Naive thymus-derived CD8-positive, alpha-beta T cell (primary cell): ENCODE measurements around the gene RGS3. TPM values are rescaled to one million over a fixed set of nuclear protein-coding genes. Genes with fewer than 3 reads are reported as not detected.

ENCODE experiments used
- ATAC-seq, 2 donors: fragments of 150-1000 bp; cut with Tn5 transposase in 1 of 2; sonication (Bioruptor Pico), chemical (Tn5 transposase) in 1 of 2; 1 replicate in 1 of 2; 2 replicates in 1 of 2; pipeline ENCODE4 v1.10.0; 2021; ENCODE audit warnings: mild to moderate bottlenecking in 2 of 2, moderate library complexity in 2 of 2
- POLR2A ChIA-PET: fragments of 350-600 bp; sonication (Branson Sonifier 250); formaldehyde crosslinking; loops from one replicate; lab custom pipeline; 2021; ENCODE audit warnings: antibody characterized with exemption; lab: Charles Lee
- DNase-seq, 10 donors: peaks; one replicate each; pipeline versions ENCODE4 v3.0.0 to v3.0.0-alpha.2; 2020 to 2022
- H3K27ac Mint-ChIP-seq, 10 donors: one replicate each; pipeline ENCODE4 v1.8.0; 2020 to 2022; ENCODE audit warnings: mild to moderate bottlenecking in 10 of 10, mixed read lengths in 10 of 10, moderate library complexity in 4 of 10, inconsistent platforms in 1 of 10
- H3K27me3 Mint-ChIP-seq, 5 donors: one replicate each; pipeline ENCODE4 v1.8.0; 2021 to 2022; ENCODE audit warnings: mixed read lengths in 5 of 5
- H3K36me3 Mint-ChIP-seq, 3 donors: one replicate each; pipeline ENCODE4 v1.8.0; 2020 to 2022; ENCODE audit warnings: mixed read lengths in 3 of 3, mild to moderate bottlenecking in 2 of 3, inconsistent platforms in 1 of 3
- H3K4me1 Mint-ChIP-seq, 4 donors: one replicate each; pipeline ENCODE4 v1.8.0; 2021 to 2022; ENCODE audit warnings: mixed read lengths in 4 of 4
- H3K4me3 Mint-ChIP-seq, 10 donors: one replicate each; pipeline ENCODE4 v1.8.0; 2020 to 2022; ENCODE audit warnings: mild to moderate bottlenecking in 10 of 10, mixed read lengths in 10 of 10, moderate library complexity in 6 of 10, inconsistent platforms in 1 of 10
- H3K9me3 Mint-ChIP-seq, 9 donors: one replicate each; pipeline ENCODE4 v1.8.0; 2020 to 2022; ENCODE audit warnings: mixed read lengths in 9 of 9, mild to moderate bottlenecking in 3 of 9, inconsistent platforms in 1 of 9, moderate library complexity in 1 of 9
- polyA plus RNA-seq, 3 donors: library from polyadenylated mRNA; unstranded; fragments of 300-500 nt; fragmentation: Illumina TruSeq; gene quantifications; one replicate each; pipeline ENCODE4 v1.2.3, GENCODE V29; 2021
- total RNA-seq, 8 experiments: library from RNA in 2 of 8; stranded (reverse) in 2 of 8; gene quantifications; one replicate each; pipeline ENCODE4 v1.2.3 and lab custom pipeline; 2021 to 2026

RGS3 gene
- total and polyA plus RNA-seq, 5 experiments from 2014 or later, result 17.9 to 33.4 (median 27.8) TPM

- no peak for ATAC-seq
- no peak for DNase-seq
- H3K27ac Mint-ChIP-seq, result peak overlapping the region in 9 of 10 donors; percentile 74 to 98 (median 96)
- H3K9me3 Mint-ChIP-seq, result no peaks in the 10 kb centered on the region
- H3K36me3 Mint-ChIP-seq, result peaks cover 0 to 60% (median 18%) of the 10 kb centered on the region in 3 donors
- no peaks in the 10 kb centered on the region for H3K27me3 Mint-ChIP-seq
- POLR2A ChIA-PET, result interaction anchor here (1.4 to 1.9 kb wide), 2 partner anchors 10 to 15 kb away, joined by 4 to 5 read pairs; no protein-coding TSS in a partner anchor
- peaks cover 35 to 84% (median 64%) of the 10 kb centered on the region in 4 donors for H3K4me1 Mint-ChIP-seq
- H3K4me3 Mint-ChIP-seq, result peak overlapping the region in 5 of 10 donors; percentile 5 to 91 (median 69)
Observed at GRCh38 chr9:113528088-113528487, 64.6 kb downstream of the RGS3 start.

DNA sequence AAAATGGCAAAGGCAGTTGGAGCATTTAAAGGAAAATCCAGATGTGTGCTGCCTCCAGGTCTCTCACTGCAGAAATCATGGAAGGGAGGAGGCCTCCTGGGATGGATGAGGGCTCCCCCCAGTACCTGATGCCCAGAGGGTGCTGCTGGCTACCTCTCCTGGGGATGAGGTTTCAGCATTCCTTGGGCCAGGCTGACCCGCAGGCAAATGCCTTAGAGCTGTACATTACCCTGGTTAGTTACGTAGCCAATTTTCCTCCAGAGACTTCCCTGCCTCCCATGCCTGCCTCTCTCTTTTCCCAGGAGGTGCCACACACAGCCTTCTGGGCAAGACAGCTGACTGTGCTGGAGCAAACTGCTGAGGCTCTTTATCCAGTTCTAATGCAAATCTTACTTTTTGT is 65.3 kb downstream of the RGS3 start:
- Mint-ChIP-seq H3K4me3 (peak overlapping the region in 1 of 10 donors; percentile 26), H3K27me3 (no peaks in the 10 kb centered on the region), H3K9me3 (no peaks in the 10 kb centered on the region), H3K4me1 (peaks cover 35 to 80% (median 58%) of the 10 kb centered on the region in 4 donors), H3K36me3 (peaks cover 0 to 63% (median 21%) of the 10 kb centered on the region in 3 donors), H3K27ac (peak overlapping the region; percentile 14 to 97 (median 59))
- ATAC-seq (no peak), DNase-seq (no peak)
- POLR2A ChIA-PET, result interaction anchor here (1.4 to 1.9 kb wide), 2 partner anchors 10 to 16 kb away, joined by 4 to 5 read pairs; no protein-coding TSS in a partner anchor

- ATAC-seq, result no peak
- POLR2A ChIA-PET, result interaction anchor here (0.6 to 1.9 kb wide), 2 partner anchors 9 to 11 kb away, joined by 5 read pairs; no protein-coding TSS in a partner anchor
- peaks cover 30 to 78% (median 52%) of the 10 kb centered on the region in 4 donors for H3K4me1 Mint-ChIP-seq
- no peaks in the 10 kb centered on the region for H3K9me3 Mint-ChIP-seq
- no peak overlapping the region for H3K4me3 Mint-ChIP-seq
- H3K27me3 Mint-ChIP-seq, result no peaks in the 10 kb centered on the region
- no peak for DNase-seq
- peaks cover 0 to 62% (median 23%) of the 10 kb centered on the region in 3 donors for H3K36me3 Mint-ChIP-seq
- peak overlapping the region; percentile 19 to 89 (median 61) for H3K27ac Mint-ChIP-seq
Observed at GRCh38 chr9:113529336-113530009, 65.9 kb downstream of the RGS3 start.

- Mint-ChIP-seq H3K27me3 (no peaks in the 10 kb centered on the region), H3K4me1 (peaks cover 25 to 72% (median 46%) of the 10 kb centered on the region in 4 donors), H3K36me3 (peaks cover 0 to 62% (median 23%) of the 10 kb centered on the region in 3 donors), H3K27ac (peak overlapping the region in 8 of 10 donors; percentile 60 to 92 (median 68)), H3K4me3 (no peak overlapping the region), H3K9me3 (no peaks in the 10 kb centered on the region)
- POLR2A ChIA-PET, result interaction anchor here (0.6 to 1.0 kb wide), 2 partner anchors 10 to 25 kb away, joined by 3 to 5 read pairs; no protein-coding TSS in a partner anchor
- ATAC-seq, result no peak
- DNase-seq, result no peak
Observed at GRCh38 chr9:113530022-113530635, 66.6 kb downstream of the RGS3 start.

DNA sequence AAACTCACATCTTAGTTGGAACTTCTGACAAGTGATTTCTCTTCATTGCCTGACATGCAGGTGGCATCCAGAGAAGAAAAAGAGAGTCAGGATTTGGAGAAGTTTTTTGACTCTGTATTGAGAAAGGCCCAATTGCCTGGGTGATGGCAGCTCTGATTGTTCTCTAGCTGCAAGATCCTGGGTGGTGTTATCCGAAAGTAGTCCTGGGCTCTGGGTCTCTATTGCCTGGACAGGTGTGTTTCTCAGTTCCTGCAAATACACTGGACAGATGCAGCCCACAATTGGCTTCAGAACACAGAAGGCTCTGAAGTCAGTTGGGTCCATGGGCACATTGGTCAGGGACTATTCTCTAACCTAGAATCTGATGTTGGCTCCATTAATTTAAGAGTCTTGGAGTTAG is 67.4 kb downstream of the RGS3 start:
- Mint-ChIP-seq H3K4me1 (peaks cover 23 to 70% (median 39%) of the 10 kb centered on the region in 4 donors), H3K36me3 (peaks cover 0 to 65% (median 20%) of the 10 kb centered on the region in 3 donors), H3K4me3 (no peak overlapping the region), H3K27me3 (no peaks in the 10 kb centered on the region), H3K9me3 (no peaks in the 10 kb centered on the region), H3K27ac (peak overlapping the region in 7 of 10 donors; percentile 22 to 75 (median 41))
- no peak for ATAC-seq
- no peak for DNase-seq
- POLR2A ChIA-PET, result interaction anchor here (1.0 to 1.8 kb wide), 2 partner anchors 8 to 26 kb away, joined by 3 to 4 read pairs; no protein-coding TSS in a partner anchor

- no peak for ATAC-seq
- H3K27me3 Mint-ChIP-seq, result no peaks in the 10 kb centered on the region
- H3K36me3 Mint-ChIP-seq, result peaks cover 0 to 72% (median 22%) of the 10 kb centered on the region in 3 donors
- peak overlapping the region in 9 of 10 donors; percentile 10 to 75 (median 47) for H3K27ac Mint-ChIP-seq
- POLR2A ChIA-PET, result interaction anchor here (1.0 to 1.8 kb wide), 2 partner anchors 9 to 14 kb away, joined by 3 to 4 read pairs; no protein-coding TSS in a partner anchor
- DNase-seq, result no peak
- H3K4me1 Mint-ChIP-seq, result peaks cover 22 to 60% (median 33%) of the 10 kb centered on the region in 4 donors
- no peak overlapping the region for H3K4me3 Mint-ChIP-seq
- H3K9me3 Mint-ChIP-seq, result no peaks in the 10 kb centered on the region
Observed at GRCh38 chr9:113531919-113532808, 68.6 kb downstream of the RGS3 start.

DNA sequence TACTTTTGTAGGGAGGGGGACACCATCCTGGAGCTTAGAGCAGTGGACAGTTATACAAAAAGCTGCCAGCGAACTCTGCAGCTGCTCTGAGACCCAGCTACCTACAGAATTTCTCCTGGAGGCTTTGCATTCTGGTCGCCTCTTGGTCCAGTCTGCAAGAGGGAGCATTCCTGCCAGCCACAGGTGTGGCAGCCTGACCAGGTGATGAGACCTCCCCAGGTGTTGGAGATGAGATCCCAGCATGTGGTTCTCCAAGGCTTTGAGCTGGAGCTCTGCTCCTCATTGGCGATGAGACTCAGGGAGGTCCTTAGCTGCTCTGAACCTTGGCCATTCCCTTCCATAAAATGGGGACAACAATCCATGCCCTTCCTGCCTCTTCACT is 69.3 kb downstream of the RGS3 start:
- no peaks in the 10 kb centered on the region for H3K9me3 Mint-ChIP-seq
- H3K4me3 Mint-ChIP-seq, result no peak overlapping the region
- POLR2A ChIA-PET, result interaction anchor here (1.2 to 1.8 kb wide), 3 partner anchors 8 to 12 kb away, joined by 3 to 4 read pairs (median 3); no protein-coding TSS in a partner anchor
- DNase-seq (no peak), ATAC-seq (no peak)
- H3K36me3 Mint-ChIP-seq, result peaks cover 0 to 75% (median 24%) of the 10 kb centered on the region in 3 donors
- H3K4me1 Mint-ChIP-seq, result peaks cover 17 to 59% (median 29%) of the 10 kb centered on the region in 4 donors
- no peaks in the 10 kb centered on the region for H3K27me3 Mint-ChIP-seq
- peak overlapping the region in 1 of 10 donors; percentile 36 for H3K27ac Mint-ChIP-seq

- Mint-ChIP-seq H3K4me3 (no peak overlapping the region), H3K4me1 (peaks cover 15 to 57% (median 24%) of the 10 kb centered on the region in 4 donors), H3K27me3 (no peaks in the 10 kb centered on the region), H3K9me3 (no peaks in the 10 kb centered on the region), H3K27ac (peak overlapping the region in 8 of 10 donors; percentile 13 to 86 (median 44)), H3K36me3 (peaks cover 0 to 71% (median 25%) of the 10 kb centered on the region in 3 donors)
- ATAC-seq (no peak), DNase-seq (no peak)
- POLR2A ChIA-PET, result interaction anchor here (1.2 kb wide), 3 partner anchors 9 to 16 kb away, joined by 3 read pairs; no protein-coding TSS in a partner anchor
Observed at GRCh38 chr9:113533335-113534225, 70.1 kb downstream of the RGS3 start.

- Mint-ChIP-seq H3K4me1 (peaks cover 20 to 57% (median 31%) of the 10 kb centered on the region in 4 donors), H3K36me3 (peaks cover 0 to 68% (median 12%) of the 10 kb centered on the region in 3 donors), H3K9me3 (no peaks in the 10 kb centered on the region), H3K27me3 (no peaks in the 10 kb centered on the region), H3K27ac (peak overlapping the region in 5 of 10 donors; percentile 27 to 79 (median 60)), H3K4me3 (no peak overlapping the region)
- ATAC-seq, result no peak
- DNase-seq, result no peak
- POLR2A ChIA-PET, result interaction anchor here (1.2 kb wide), 1 partner anchor 43 kb away, joined by 3 read pairs; no protein-coding TSS in a partner anchor
Observed at GRCh38 chr9:113535756-113536155, 72.2 kb downstream of the RGS3 start.

DNA sequence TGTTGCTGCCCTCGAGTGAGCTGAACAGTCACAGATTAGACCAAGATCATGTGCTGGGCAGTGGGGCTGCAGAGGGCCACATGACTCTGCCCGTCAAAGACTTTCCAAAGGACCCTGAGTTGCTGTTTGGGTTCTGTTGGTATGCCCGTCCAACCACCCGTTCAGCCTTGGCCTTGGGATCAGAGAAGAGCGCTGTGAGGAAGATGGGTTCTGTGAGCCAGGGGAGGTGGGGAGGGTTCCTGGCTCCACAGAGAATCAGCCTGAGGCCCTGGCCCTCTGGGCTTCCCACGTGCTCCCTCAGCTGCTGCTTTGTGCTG is 72.6 kb downstream of the RGS3 start:
- H3K36me3 Mint-ChIP-seq, result peaks cover 0 to 66% (median 12%) of the 10 kb centered on the region in 3 donors
- H3K27me3 Mint-ChIP-seq, result no peaks in the 10 kb centered on the region
- no peak overlapping the region for H3K4me3 Mint-ChIP-seq
- no peaks in the 10 kb centered on the region for H3K9me3 Mint-ChIP-seq
- H3K27ac Mint-ChIP-seq, result peak overlapping the region in 2 of 10 donors; percentile 27 to 72
- POLR2A ChIA-PET, result interaction anchor here (1.0 to 1.2 kb wide), 2 partner anchors 9 to 43 kb away, joined by 3 to 4 read pairs; no protein-coding TSS in a partner anchor
- ATAC-seq (no peak), DNase-seq (no peak)
- H3K4me1 Mint-ChIP-seq, result peaks cover 21 to 58% (median 30%) of the 10 kb centered on the region in 4 donors
